Subcutaneous preadipocyte (primary cell): Measurements from ENCODE around the gene TEX13A. TPM values are rescaled to one million over a fixed set of nuclear protein-coding genes. Genes with fewer than 3 reads are reported as not detected.

ENCODE experiments used
- total RNA-seq: library from RNA; depleted of rRNA; stranded (reverse); fragments of >200 nt; gene quantifications from 2 replicates; pipeline ENCODE4 v1.2.3, GENCODE V29; 2012

TEX13A gene
- not detected in 2 replicates for total RNA-seq

GRCh38 chrX:105220636-105221035 is at the start of gene TEX13A:
Gene TEX13A (minus strand): TSS chrX:105220694. CDS start chrX:105220397, 297 bp downstream.

